Germinal center (tissue), 1 donor: ENCODE data around the gene SLC7A6OS.

Experiments used
- DNase-seq: peaks from one replicate; pipeline ENCODE4 v3.0.0; 2012; ENCODE audit warnings: mixed read lengths, low spot score

Gene SLC7A6OS

DNA sequence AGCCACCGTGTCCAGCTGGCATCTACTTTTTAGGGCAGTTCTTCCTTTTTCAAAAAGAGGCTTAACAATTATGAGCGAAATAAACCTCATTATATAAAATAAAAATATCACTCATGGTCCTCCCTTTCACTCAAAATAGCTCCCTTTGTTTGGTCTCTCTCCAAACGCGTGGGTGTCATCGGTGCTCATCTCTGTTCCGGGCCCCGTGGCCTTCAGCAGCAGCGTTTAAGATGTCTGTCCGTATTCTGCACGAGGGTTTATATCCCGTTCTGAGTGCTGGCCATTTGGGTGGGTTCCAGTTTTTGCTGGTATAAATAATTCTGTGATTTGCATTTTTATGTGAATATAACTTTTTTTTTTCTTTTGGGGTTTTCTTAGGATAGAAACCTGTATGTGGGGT is 33.5 kb upstream of the SLC7A6OS start:
- DNase-seq, result no peak

DNA sequence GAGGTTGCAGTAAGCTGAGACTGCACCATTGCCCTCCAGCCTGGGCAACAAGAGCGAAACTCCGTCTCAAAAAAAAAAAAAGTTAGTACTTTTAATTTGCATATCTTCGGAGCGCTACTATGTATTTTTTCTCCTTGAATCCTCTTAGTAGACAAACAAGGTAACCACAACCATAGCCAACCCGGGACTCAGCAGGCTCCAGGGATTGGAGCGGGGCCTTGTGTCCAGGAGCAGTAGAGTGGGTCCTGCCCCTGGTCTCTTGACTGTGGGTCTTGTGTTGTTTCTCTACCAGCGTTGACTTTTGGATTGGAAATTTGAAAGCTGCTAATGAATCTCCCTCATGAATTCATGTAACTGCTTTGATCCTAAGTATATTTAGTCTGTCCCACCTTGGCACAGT is 32.4 kb upstream of the SLC7A6OS start:
- DNase-seq, result no peak

DNA sequence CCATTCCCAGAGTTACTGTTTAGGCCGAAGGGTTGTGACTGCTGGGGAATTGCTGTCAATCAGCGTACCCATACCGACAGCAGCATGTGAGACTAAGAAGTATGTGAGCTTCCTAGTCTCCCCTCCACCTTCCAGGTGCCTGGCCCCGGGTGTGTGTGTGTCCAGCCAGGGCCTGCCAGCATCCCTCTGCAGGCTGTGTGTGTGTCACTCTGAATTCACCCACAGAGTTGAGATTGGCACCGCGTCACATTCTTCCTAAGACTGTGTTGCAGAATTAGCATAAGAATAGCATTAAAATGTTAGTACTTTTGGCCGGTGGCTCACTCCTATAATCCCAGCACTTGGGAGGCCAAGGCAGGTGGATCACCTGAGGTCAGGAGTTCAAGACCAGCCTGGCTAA is 31.9 kb upstream of the SLC7A6OS start:
- DNase-seq, result no peak

DNA sequence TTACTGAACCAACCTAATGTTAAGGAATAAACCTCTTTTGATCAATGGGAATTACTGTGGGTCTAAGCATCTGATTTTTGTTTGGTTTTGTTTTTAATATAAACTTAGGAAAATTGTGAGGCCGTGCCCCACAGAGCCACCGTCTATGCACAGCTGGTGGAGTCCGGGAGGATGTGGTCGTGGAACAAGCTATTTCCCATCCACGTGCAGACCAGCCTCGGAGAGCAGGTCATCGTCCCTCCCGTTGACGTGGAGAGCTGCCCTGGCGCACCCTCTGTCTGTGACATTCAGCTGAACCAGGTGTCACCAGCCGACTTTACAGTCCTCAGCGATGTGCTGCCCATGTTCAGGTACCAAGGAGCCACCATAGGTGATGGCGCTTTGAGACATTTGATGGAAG is 28.5 kb upstream of the SLC7A6OS start:
- DNase-seq, result no peak

DNA sequence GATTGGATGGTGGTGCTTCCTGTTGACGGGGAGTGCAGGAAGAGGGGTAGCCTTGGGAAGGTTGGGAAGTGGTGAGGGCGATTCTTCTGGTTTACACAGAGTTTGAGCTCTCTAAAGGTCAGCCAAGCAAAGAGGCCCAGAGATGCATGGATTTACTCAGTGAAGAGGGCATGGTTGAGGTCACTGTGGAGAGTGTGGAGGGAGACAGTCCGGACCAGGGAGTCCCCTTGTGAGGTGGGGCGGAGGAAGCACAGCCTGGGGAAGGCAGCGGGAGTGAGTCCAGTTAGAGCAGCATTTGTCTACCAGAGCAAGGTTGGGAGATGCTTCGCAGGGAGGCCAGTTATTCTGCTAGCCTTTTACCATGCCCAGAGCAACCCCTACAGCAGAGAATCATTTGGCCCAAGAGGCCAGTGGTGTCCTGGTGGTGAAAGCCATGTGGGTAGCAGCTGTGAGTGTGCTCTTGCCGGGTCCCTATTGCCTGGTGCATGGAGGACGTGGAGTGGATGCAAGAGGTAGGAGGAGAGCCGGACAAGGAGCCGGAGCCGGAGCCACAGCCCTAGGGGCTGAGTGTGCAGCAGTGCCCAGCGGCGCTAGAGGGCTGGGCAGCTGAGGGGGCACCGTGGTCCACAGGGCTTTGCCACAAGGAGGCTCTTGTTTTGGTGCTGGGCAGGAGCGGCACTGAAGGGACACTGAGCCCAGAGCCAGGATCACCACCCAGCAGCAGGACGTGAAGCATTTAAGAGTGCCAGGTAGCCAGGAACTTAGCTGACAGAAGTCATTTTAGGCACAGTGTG is 27.8 kb upstream of the SLC7A6OS start:
- no peak for DNase-seq

DNA sequence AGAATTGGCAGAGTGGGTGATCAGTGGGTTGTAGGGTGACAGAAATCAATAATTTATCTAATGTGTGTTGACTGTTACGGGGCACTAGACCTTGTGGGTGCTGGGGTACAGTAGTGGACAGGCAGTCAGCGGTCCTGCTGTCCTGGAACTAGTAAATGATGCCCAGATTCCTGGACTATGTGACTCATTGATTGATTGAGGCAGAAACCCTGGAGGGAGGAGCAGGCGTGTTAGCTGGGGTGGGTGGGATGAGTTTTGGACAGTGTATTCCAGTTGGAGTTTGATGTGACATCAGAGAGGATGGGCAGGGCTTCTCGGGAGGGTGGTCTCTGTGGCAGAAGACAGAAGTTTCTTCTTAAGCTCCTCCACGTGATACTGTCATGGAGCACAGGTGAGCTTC is 24.4 kb upstream of the SLC7A6OS start:
- no peak for DNase-seq

DNA sequence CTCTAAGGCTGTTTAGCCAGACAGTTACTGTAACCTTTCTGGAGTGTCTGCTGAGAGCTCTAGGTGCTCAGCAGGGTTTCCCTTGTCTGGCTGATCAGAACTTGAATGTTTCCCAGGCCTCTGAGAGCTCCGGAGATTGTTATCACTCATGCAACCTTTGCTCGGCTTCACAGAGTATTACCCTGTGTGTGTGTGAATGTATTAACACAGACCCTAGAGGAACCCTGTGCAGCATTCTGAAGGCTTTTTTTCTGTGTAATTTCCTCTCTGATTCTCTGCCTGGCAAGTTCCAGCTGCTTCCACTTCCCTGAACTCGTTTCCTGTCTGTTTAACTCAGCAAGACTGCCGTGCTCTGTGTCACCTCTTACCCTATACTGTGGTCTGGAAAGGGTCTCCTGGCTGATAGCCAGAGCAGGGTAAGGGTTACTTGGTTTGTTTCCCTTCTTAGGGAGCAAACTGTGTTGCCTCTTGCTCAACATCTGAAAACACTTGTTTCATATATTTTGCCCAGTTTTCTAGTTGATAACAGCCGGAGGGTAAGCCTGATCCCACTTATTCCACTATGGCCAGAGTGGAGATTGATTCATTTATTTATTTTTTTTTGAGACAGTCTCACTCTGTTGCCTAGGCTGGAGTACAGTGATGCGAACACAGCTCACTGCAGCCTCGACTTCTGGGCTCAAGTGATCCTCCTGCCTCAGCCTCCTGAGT is 21.8 kb upstream of the SLC7A6OS start:
- no peak for DNase-seq

DNA sequence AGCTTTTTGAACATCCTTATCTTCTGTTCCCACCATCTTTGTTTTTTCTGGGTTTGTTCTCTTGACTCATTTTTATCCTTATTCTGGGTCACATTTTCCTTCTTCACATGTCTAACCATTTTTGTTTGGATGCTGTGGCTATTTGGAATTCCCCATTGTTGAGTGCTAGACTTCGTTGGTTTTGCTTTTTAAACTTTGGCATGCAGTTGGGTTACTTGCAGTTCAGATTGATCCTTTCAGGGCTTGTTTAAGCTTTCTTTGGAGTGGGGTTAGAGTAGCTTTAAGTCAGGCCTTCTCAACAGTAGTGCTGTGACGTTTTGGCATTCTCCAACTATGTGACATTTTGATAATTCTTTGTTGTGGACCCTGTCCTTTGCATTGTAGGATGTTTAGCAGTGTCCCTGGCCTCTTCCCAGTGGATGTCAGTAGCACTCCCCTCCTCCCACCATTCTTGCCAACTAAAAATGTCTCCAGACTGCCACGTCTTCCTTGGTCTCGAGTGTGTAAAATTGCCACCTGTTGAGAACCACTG is 21.2 kb upstream of the SLC7A6OS start:
- DNase-seq, result no peak

DNA sequence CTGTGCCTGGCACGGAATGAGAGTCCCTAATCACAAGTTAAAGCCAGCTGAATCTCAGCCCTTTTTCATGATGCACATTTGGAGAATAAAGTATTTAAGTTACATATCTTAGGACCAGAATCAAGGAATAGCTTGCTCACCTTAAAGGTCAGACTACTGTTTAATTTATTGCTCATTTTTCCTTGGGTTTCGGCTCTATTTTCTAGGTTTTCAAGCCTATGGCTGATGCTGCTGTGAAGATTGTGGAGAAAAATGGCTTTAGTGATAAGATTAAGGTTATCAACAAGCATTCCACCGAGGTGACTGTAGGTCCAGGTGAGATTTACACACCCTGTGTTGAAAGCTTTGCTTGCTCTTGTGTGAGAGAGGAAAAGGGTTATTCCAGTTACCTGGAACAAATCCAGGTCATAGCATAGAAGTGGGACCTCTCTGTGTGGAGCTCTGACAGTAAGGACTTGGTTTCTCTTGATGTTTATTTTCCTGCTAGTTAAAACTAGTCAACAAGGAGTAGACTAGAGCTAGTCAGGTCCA is 18.2 kb upstream of the SLC7A6OS start:
- no peak for DNase-seq

DNA sequence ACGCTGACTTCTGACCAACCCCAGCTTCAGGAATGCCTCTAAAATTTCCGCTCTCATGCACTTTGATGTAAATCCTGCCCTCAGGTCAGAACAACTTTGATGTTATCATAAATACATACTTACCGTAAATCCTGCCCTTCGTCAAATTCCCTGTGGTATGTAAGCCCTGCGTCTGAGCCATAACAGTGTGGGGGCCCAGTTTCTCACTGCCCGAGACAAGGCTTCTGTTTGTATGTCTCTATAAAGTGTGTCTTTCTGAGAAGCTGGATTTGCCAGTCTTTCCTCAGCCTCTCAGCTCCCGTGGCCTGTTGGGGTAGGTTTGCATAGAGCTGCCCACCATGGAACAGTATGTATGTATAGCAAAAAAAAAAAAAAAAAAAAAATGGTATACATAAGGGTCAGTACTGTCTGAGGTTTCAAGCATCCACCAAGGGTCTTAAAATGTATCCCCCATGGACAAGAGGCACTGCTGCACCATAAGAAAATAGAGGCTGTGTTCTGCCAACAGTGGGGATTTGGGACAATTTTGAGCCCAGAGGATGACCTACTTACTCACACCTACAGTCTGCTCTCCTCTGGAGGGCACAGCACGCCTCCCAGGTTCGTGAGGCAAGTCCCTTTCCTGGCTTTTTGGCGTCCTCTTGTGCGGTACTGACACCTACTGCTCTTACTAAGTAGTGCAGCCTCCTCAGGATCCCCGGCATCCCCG is 17.6 kb upstream of the SLC7A6OS start:
- peak; percentile 87 for DNase-seq

DNA sequence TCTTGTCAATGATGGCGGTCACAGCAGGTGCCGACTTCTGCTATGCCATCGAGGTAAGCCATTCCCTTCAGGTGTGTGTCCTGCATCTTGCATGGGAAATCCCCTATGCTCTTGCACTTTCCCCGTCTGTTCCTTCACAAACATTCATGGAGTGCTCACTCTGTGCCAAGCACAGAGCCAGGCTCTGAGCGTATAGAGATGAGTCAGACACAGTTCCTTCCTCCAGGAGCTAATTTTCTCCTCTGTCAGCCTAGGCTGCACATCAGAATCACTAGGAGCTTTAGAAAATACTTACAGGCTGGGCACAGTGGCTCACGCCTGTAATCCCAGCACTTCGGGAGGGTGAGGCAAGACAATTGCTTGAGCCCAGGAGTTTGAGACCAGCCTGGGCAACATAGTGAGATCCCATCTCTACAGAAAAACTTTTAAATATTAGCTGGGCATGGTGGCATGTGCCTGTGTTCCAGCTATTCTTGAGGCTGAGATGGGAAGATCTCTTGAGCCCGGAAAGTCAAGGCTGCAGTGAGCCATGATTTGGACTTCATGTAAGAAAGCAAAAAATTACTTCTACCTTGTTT is 14.1 kb upstream of the SLC7A6OS start:
- no peak for DNase-seq

DNA sequence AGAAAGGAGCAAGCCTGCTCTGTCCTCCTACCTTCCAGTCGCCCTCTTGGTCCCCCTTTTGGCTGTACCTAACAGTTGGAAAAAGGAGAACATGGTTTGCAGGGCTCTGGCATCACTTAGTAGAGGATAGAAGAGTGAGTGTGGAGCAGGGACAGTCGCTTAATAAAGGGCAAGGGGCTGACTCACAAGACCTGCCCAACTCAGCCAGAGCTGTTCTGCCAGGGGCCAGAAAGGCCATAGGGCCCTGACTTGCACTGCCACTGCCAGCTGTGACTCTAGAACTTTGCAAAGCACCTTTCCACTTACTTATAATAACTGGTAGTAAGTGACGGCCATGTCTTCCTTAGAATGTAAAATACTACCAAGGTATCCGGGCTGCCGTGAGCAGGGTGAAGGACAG is 13.6 kb upstream of the SLC7A6OS start:
- no peak for DNase-seq

DNA sequence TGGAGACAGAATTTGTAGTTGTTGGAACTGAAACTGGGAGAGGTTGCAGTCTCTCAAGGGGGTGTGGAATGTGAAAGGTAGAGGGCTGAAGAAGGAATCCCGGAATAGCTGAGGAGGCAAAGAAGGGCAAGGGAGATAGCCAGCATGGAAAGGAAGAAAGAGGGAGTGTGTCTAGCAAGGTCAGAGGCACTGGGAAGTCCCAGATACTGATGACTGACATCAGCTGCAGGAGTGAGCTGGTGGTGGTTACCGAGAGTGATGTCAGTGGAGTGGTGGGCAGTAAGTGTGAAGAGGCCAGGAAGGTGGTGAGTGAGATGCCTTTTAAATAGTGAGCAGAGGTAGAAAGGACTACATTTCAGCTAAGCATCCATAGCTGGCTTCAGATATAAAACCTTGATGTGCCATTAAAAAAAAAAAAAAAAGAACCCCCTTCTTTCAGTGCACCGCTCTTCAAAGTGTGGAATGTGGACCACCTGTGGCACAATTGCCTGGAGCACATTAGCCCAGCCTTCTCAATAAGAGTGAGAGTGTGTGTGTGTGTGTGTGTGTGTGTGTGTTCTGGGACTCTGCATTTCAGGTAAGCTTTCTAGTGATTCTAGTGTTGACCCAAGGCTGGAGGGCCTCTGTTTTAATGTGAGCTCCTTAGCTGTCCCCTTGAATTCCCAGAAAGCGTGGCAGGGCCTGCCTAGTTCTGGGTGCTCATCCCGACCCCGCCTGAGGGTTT is 8.6 kb upstream of the SLC7A6OS start:
- DNase-seq, result no peak

DNA sequence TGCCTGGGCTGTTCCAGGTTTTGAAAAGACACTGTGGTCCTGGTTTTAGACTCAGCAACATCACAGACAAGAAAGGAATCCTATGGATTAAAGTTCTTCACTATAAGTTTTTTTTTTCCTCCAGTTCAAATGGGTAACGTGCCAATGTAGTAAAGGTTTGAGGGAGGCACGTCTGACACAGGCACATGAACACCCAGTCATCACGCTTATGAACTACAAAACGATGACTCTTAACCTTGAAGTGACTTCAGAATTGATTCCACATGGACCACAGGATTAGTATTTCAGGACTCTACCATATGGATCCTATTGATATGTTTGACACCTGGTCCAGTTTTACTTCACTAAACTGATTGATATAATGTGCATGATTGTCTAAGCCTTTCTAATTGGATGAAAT is 2.4 kb upstream of the SLC7A6OS start:
- no peak for DNase-seq

DNA sequence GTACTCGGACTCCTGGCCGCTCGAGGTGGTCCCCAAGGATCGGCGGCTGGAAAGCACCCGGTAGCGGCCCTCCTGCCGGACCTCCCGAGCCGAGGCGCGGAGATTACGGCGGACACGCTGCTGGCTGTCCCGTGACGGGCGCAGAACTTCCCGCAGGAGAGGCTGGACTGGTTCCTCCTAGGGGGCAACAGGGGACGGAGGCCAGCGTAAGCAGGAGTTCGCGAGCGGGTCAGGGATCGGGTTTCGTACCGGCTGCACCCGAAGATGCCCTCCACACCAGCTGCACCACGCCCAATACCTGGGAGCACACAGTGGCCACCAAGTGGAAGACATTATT is 341 bp downstream of the SLC7A6OS start:
- DNase-seq, result no peak

DNA sequence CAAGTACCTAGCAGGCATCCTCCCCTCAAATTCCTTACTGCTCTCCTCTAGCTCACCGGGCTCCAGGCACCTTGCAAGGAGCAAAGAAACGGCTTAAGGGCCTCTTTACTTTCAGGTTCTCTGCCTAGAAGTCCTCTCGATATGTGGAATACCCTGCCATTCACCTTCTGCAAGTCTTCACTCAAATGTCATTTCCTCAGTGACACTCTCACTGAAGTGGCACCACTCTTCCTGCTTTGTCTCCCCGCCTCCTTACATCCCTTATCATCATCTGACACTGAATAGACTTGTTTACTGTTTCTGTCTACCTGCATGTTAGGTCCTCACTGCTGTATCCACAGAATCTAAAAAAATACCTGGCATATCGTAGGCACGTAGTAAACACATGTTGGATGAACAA is 947 bp downstream of the SLC7A6OS start:
- DNase-seq, result no peak

DNA sequence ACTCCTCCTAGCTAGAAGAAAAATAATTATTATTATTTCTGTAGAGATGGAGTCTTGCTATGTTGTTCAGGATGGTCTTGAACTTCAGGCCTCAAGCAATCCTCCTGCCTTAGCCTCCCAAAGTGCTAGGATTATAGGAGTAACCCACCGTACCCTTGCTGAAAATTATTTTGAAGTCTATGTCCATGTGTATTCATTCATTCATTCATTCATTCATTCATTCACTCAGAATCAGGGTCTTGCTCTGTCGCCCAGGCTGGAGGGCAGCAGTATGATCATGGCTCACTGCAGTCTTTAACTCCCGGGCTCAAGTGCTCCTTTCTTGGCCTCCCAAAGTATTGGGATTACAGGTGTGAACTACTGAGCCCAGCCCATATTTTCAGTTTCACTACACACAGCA is 4.1 kb downstream of the SLC7A6OS start:
- no peak for DNase-seq

DNA sequence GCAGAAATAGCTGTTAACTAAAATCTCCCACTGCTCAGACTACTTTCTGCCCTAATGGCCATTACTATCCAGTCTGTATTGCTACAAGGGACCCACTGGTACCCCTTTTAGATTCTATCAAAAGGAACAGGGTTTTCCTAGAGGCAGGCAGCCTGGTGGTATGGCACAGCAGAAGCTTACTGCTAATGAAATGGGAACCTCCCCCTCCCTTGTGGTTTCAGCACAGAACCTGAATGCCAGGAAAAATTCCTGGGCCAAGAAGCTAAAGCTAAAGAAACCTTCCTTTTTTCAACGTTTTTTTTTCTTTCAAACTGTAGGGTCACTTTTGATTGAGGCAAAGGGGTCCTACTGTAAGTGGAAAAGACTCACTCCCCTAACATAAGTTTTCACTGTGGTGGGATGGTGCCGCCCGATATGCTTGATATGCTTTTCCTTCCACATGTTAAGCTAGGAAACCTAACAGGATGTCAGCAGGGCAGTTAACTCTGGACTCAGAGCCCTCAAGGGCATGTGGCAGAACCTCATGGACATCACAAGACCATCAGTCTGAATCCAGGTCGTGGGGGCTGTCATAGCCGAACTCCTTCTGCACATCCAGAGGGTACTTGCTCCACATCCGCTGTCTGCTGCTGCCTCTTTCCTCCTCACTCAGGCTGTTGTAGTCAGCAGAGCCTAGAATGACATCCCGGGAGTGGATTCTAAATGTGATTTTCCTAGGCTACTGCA is 9.8 kb downstream of the SLC7A6OS start:
- DNase-seq, result no peak

DNA sequence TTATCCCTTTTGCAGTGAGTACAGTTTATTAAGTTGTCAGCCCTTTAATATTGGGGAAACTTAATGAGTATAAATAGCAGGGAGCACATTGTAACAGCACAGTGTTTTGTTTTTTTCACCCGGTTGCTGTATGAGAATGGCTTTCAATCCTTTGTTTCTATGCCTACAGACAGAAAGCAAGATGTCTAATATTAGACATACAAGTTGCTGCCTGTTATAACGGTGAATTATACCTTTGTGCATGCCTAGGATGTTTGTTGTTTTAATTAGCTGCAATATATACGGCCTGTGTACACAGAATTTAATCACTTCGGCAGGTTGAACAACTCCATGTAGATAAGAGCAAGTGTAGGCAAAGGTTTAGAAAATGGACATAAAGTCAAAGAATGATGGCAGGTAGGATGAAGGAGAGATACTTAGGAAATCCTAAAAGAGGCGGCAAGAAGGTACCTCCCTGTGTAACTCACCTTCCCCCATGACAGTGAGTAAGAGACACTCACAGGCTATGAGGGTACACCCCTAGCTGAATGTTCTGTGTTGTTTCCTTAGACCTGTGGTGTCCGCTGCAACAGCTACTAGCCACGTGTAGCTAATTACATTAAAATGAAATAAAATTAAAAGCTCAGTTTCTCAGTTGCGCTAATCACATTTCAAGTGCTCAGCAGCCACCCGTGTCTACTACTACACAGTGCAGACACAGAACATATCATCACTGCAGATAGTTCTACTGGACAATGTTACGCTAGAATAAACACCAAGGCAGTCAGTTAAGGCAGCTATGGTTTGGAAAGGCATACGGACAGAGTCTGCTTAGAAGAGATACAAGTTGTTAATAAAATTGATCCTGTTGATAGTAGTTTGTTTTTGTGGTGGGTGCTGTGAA is 10.9 kb downstream of the SLC7A6OS start:
- DNase-seq, result no peak
